PC-9 (cell line): ENCODE results near the gene TENT5C.

Source experiments
- EZH2 ChIP-seq: fragments of 200-600 bp; sonication (generic); IDR thresholded peaks from 2 replicates; pipeline ENCODE4 v1.8.0; 2017; ENCODE audit warnings: antibody characterized with exemption, low read depth
- TF ChIP-seq, protein P1 (sequence below): fragments of 200-600 bp; sonication (generic); conservative IDR thresholded peaks from 2 replicates; pipeline ENCODE4 v1.6.1; 2017; ENCODE audit warnings: mixed run types, antibody characterized with exemption, mild to moderate bottlenecking, moderate library complexity

DNA sequence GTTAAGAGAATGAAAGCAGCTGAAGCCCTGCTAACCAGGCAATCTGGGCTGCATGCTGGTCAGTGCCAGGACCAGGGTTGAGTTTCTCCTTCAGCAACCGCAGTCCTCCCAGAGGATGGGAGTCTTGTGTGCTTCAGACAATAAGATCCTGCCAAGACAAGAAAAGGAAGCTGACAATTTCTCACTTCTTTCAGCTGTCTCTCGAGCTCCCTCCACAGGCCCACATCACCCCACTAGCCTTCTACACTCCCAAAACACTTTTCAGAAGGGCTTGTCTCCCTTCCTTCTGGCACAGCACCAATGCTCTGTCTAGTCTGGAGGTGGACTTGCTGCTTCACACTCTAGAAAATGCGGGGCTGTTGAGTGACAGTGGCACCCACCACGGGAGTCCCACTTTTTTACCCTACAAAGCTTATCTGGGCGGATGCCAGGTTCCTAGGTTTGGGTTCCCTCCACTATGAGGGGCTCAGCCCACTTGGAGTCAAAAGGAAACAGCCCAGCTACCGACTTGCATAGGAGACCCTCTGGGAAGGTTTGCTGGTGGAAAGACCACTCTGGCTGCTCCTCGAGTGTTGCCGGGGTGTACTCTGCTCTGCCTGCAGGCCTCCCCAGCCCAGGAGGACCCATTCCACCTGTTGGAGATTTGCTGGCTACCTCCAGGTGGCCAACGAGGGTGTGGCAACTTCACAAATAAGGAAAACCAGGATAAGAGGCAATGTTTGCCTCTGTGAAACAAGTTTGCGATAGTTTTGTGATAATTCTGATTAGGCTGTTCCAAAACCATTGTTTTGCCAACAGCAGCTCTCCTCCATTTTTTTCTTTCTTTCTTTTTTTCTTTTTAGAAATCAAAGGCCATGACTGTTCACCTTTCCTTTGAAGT, 68.9 kb downstream of the TENT5C start:
- TF ChIP-seq, protein P1, sequence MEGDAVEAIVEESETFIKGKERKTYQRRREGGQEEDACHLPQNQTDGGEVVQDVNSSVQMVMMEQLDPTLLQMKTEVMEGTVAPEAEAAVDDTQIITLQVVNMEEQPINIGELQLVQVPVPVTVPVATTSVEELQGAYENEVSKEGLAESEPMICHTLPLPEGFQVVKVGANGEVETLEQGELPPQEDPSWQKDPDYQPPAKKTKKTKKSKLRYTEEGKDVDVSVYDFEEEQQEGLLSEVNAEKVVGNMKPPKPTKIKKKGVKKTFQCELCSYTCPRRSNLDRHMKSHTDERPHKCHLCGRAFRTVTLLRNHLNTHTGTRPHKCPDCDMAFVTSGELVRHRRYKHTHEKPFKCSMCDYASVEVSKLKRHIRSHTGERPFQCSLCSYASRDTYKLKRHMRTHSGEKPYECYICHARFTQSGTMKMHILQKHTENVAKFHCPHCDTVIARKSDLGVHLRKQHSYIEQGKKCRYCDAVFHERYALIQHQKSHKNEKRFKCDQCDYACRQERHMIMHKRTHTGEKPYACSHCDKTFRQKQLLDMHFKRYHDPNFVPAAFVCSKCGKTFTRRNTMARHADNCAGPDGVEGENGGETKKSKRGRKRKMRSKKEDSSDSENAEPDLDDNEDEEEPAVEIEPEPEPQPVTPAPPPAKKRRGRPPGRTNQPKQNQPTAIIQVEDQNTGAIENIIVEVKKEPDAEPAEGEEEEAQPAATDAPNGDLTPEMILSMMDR: peak; percentile 51; the same call in 1 of the 2 replicates
- TF ChIP-seq EZH2: no peak
